IPS-NIHi7 (cell line): ENCODE results near the gene ECM1.

Source experiments
- DNase-seq: peaks from one replicate; pipeline ENCODE4 v3.0.0; 2012; ENCODE audit warnings: mixed read lengths; ENCODE audit errors: extremely low spot score

The ECM1 gene

DNA sequence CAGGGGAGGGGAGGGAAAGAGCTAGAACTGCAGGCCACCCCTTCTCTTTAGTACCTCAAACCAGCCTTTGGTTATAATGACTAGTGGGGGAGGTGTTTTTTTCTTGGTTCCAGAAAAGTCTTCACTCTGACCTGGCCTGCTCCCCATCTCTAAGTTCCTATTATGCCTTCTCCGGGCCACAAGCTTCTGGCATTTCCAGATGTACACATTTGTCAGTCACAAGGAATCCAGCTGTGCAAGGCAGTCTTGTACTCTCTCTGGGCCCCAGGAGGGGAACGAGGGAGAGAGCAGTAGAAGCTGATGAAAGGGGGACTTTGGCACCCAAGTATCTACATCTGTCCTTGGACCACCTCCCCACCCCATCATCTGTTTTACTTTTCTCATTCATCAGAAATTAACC, 4.9 kb downstream of the ECM1 start:
- DNase-seq: no peak

DNA sequence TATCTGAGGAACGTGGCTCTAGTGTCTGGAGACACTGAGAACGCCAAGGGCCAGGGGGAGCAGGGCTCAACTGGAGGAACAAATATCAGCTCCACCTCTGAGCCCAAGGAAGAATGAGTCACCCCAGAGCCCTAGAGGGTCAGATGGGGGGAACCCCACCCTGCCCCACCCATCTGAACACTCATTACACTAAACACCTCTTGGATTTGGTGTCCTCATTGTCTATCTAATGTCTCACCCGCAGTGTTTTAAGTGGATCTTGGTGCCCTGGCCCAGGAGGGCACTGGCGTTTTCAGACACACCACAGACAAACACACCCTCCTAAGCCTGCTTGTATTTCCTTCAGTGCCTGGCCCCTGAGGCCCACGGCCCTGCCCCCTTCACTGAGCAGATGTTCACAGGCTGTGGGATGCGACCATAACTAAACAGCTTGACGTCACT, 5.5 kb downstream of the ECM1 start:
- no peak for DNase-seq

DNA sequence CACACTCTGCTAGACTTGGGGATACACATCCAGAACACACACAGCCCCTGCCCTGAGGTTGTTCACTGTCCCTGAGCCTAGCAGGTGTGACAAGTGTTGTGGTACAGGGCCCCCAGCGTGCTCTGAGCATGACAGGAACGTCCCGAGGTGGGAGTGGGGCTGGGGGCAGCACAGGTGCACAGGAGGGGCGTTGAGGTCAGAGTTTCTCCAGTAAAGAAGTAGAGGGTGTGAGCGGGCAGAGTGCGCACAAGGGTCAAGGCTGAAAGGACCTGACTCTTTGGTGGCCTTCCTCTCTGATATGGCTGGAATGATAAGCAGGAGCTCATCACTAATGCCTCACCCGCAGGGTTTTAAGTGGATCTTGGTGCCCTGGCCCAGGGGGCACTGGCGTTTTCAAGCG, 6.4 kb downstream of the ECM1 start:
- no peak for DNase-seq

GRCh38 chr1:150514913-150515327, 7.0 kb downstream of the ECM1 start:
- DNase-seq: no peak

DNA sequence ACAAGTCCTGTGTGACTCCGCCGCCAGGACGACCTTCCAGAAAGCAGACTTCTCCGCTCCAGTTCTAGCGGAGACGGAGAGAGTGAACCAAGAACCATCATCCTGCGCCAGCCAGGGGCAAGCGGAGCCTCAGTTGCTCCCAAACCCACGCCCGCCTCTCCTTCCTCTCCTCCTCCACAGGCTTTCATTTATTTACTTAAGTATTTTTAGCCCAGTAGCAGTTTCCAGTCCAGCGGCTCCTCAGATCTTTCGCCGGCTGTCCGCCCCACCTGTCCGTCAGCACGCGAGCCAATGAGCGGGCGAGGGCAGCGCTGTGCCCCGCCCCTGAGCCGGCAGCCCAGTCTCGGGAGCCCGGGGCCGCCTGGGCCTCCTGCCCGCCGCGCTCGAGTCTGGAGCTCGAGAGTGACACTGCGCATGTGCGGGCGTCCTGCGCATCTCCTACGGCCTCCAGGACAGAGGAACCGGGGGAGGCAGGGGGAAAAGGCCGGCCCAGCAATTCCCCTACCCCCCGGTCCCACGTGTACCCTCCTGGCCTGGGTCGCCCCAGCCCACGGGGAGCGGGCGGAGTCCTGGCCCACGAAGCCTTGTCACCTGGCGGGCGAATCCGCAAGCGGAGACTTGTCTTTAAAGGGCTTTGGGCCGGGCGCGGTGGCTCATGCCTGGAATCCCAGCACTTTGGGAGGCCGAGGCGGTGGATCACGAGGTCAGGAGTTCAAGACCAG, 7.6 kb downstream of the ECM1 start, which contains the start of gene FALEC:
Gene FALEC, plus strand, starts transcription at position 425 of the 722 bp plus-strand sequence.
- DNase-seq: peak; percentile 100

DNA sequence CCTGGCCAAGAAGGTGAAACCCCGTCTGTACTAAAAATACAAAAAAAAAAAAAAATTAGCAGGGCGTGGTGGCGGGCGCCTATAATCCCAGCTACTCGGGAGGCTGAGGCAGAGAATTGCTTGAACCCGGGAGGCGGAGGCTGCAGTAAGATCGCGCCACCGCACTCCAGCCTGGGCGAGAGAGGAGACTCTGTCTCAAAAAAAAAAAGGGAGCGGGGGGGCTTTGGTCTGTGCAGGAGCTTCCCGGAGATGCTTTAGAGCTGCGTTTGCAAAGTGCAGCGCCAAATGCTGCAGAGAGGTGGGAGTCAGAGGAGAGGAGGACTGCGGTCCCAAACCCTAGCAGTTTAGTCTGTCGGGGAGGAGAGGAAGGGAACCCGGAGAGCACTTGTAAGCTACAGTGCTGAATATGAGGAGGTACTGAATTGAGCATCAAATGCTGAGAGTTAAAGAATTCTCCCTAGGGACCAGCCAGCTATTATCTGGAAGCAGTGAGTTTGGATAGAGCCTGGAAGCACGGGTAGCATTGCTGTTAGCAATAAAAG, 8.2 kb downstream of the ECM1 start:
- DNase-seq: peak; percentile 31

DNA sequence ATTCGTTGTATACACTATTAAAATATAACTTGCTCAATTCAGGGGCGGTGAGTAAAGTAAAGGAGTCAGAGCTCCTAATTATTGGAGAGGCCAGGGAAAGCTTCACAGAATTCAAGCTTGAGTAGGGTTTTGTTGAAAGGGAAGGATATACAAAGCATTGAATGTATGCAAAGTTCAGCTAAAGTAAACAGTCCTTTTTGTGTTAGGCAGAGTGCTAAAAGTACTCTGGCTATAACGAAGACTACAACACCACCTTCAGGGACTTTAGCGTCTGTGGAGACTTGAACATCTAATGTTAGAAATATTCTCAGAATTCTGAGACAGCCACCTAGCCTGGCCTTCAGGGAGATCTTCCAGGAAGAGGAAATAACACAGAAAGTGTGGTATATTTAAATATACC, 8.7 kb downstream of the ECM1 start:
- DNase-seq: no peak

- no peak for DNase-seq
These were observed 13.5 kb downstream of the ECM1 start for GRCh38 chr1:150521196-150521968.

- no peak for DNase-seq
These were observed 17.4 kb downstream of the ECM1 start for GRCh38 chr1:150525348-150525747.

- DNase-seq: no peak
These were observed 20.3 kb downstream of the ECM1 start for GRCh38 chr1:150528196-150528595.

DNA sequence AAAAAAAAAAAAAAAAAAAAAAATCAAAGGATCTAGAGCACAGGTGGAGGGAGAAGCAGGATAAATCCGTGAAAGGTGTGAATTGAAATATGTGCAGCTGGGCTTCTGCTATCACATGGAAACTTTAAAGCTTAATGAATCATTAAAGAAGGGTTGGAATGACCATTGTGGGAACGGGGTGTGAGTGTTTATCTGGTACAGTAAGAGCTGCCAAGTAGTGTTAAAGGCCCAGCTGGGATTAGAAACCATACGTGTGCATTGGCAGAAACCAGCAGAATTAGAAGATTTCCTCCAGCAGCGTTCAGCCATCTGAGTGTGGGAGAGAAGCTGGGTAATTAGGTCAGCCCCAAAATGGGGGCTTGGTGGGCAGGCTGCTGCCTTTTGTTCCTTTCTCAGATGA, 21.1 kb downstream of the ECM1 start:
- DNase-seq: no peak

- DNase-seq: no peak
These were observed 22.7 kb downstream of the ECM1 start for GRCh38 chr1:150530491-150531159.

DNA sequence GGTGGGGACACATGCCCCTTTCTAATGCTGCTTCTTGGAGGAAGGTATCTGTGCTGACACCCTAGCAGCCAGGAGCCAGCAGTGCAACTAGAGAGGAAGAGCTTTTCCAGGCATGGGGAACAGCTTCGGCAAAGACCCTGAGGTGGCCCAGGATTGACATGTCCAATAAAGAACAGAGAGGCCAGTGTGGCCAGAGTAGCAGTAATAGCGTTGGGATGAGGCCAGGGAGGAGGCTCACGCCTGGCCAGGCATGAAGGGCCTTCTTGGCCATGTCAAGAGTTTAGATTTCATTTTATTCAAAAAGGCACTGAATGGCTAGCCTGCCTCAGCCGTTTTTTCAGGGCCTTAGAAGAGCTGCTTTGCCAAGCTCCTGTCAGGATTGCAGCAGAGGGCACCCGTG, 25.0 kb downstream of the ECM1 start:
- no peak for DNase-seq

GRCh38 chr1:150534002-150534401, 26.1 kb downstream of the ECM1 start:
- no peak for DNase-seq

- no peak for DNase-seq
These were observed 27.8 kb downstream of the ECM1 start for GRCh38 chr1:150535511-150536287.

- no peak for DNase-seq
These were observed 29.2 kb downstream of the ECM1 start for GRCh38 chr1:150536836-150537731.

- DNase-seq: peak; percentile 65
These were observed 30.1 kb downstream of the ECM1 start for GRCh38 chr1:150537732-150538684.

DNA sequence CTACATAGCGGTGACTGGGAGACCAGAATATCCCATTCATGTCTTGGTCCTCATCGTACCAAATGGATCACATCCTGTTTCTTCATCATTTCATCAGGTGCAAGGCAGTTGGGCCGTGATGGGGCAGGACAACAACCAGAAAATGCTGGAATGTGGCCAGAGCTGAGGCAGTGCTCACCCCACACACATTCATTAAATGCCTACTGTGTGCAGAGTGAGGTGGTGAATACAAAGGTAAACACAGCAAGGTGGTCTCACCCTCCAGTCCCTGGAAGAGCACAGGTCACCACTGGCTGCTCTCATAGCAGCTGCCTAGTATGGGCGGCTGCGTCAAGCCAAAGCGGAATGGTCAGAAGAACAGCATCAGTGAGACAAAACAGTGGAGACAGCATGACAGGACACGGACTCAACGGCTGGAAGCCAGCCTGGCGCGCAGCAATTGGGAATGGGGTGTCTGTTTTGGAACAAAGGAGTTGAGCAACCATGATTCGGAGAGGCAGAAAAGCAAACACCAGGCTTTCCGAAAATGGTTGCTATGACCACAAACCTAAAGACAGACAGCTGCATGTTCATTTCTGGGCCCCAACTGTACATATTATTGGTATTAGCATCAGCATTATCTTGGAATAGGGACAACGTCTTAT, 35.7 kb downstream of the ECM1 start:
- DNase-seq: no peak

DNA sequence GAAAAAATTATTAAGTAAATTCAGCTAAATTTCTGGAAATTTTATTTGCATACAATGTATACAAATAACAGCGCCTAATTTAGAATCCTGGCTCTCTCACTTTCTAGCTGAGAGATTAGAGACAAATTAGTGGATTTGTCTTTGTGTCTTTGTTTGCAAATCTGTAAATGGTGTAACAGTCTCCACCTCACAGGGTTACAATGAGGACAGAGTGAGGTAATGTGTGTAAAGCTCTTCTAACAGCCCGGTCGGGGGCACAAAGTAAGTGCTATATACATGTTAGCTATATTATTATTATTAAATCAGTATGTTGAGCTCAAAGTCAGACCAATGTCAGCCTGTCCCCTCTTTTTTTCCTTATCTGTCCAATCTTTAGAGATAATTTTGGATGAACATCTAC, 36.3 kb downstream of the ECM1 start:
- no peak for DNase-seq
